K562 (cell line): Measurements from ENCODE around the gene KIT. TPM values are rescaled to one million over a fixed set of nuclear protein-coding genes. Genes with fewer than 3 reads are reported as not detected.

Source experiments
- ETS2 ChIP-seq: IDR thresholded peaks from 2 replicates; pipeline ENCODE4 v1.6.1; 2016; ENCODE audit warnings: borderline replicate concordance, missing genetic modification characterization, mild to moderate bottlenecking, moderate library complexity, missing compliant biosample characterization; ENCODE audit not compliant: poor library complexity, severe bottlenecking
- FOXA3 ChIP-seq, 2 experiments: fragments of 450-650 bp in 1 of 2; sonication (generic) in 1 of 2; formaldehyde crosslinking; IDR thresholded peaks in 1 of 2; conservative IDR thresholded peaks in 1 of 2; 2 replicates each; pipeline versions ENCODE4 v1.4.0 to v1.8.0; 2020 to 2022; ENCODE audit warnings: mild to moderate bottlenecking in 2 of 2, missing genetic modification reagents in 1 of 2
- HNRNPK ChIP-seq: fragments of 200-400 bp; formaldehyde crosslinking; IDR thresholded peaks from one replicate; pipeline ENCODE4 v1.6.1; 2018; ENCODE audit warnings: mild to moderate bottlenecking, low read depth, low read length; ENCODE audit not compliant: poor library complexity, severe bottlenecking
- KDM1A ChIP-seq, 2 experiments: fragments of 450-650 bp; IDR thresholded peaks; 2 replicates each; pipeline ENCODE4 v1.6.1; 2016; ENCODE audit warnings: mild to moderate bottlenecking in 2 of 2
- LEF1 ChIP-seq: fragments of 450-650 bp; IDR thresholded peaks from 2 replicates; pipeline ENCODE4 v1.6.1; 2016; ENCODE audit warnings: mild to moderate bottlenecking
- NCOR1 ChIP-seq: fragments of 450-650 bp; IDR thresholded peaks from 2 replicates; pipeline ENCODE4 v1.6.1; 2016; ENCODE audit warnings: mild to moderate bottlenecking, moderate library complexity
- NR1H2 ChIP-seq: sonication (generic); formaldehyde crosslinking; IDR thresholded peaks from 2 replicates; pipeline ENCODE4 v1.4.0; 2020; ENCODE audit warnings: mild to moderate bottlenecking, missing genetic modification reagents
- NR3C1 ChIP-seq: sonication (generic); formaldehyde crosslinking; IDR thresholded peaks from 2 replicates; pipeline ENCODE4 v1.8.1; 2022; ENCODE audit warnings: missing genetic modification reagents
- RB1 ChIP-seq: fragments of 450-650 bp; IDR thresholded peaks from 2 replicates; pipeline ENCODE4 v1.6.1; 2017; ENCODE audit warnings: low read depth, mild to moderate bottlenecking
- SMAD2 ChIP-seq: fragments of 150-350 bp; IDR thresholded peaks from 2 replicates; pipeline ENCODE4 v1.6.1; 2014; ENCODE audit warnings: low read depth, mild to moderate bottlenecking, low read length
- ZFP1 ChIP-seq: fragments of 450-650 bp; formaldehyde crosslinking; IDR thresholded peaks from 2 replicates; pipeline ENCODE4 v1.4.0; 2020; ENCODE audit warnings: mild to moderate bottlenecking, mixed read lengths
- ZNF311 ChIP-seq: fragments of 250-450 bp; sonication (Bioruptor Pico); IDR thresholded peaks from 2 replicates; pipeline ENCODE4 v1.4.0; 2020; ENCODE audit warnings: mild to moderate bottlenecking, moderate library complexity
- ZNF316 ChIP-seq: fragments of 450-650 bp; IDR thresholded peaks from 2 replicates; pipeline ENCODE4 v1.6.1; 2016
- polyA plus RNA-seq, 8 experiments: library from polyadenylated mRNA; depleted of rRNA in 4 of 8; stranded (reverse) in 5 of 8; unstranded in 3 of 8; fragments of >200 nt; fragmentation: Nextera tagmentation in 2 of 8; fragmentation: Illumina TruSeq in 1 of 8; extraction: Ambion mirVana in 2 of 8; extraction: Trizol in 1 of 8; gene quantifications; 2 replicates each; pipeline versions ENCODE4 v1.2.1 to v1.2.3, GENCODE V29; 2011 to 2014; ENCODE audit warnings: inconsistent platforms in 1 of 8, missing spikeins in 1 of 8
- total RNA-seq, 7 experiments: library from RNA; depleted of rRNA in 6 of 7; stranded (reverse); fragments of >200 nt in 6 of 7; fragmentation: Illumina TruSeq in 2 of 7; extraction: Trizol in 2 of 7; gene quantifications; 2 replicates each; pipeline versions ENCODE4 v1.2.1 to v1.2.3, GENCODE V29; 2011 to 2021; ENCODE audit warnings: low replicate concordance in 1 of 7
- TF ChIP-seq, protein P1 (sequence below): fragments of 450-650 bp; IDR thresholded peaks from 2 replicates; pipeline ENCODE4 v1.6.1; 2018; ENCODE audit not compliant: partially characterized antibody
- TF ChIP-seq, protein P2 (sequence below): fragments of 150-350 bp; IDR thresholded peaks from 2 replicates; pipeline ENCODE4 v1.6.1; 2014; ENCODE audit warnings: low read depth, mild to moderate bottlenecking, low read length, borderline replicate concordance
- TF ChIP-seq, protein P3 (sequence below): fragments of 450-650 bp; IDR thresholded peaks from 2 replicates; pipeline ENCODE4 v1.6.1; 2017; ENCODE audit warnings: antibody characterized with exemption, mild to moderate bottlenecking
- TF ChIP-seq, protein P4 (sequence below): fragments of 200-800 bp; sonication (Bioruptor generic); IDR thresholded peaks from 2 replicates; pipeline ENCODE4 v1.6.1; 2017; ENCODE audit warnings: missing genetic modification characterization, missing compliant biosample characterization

The KIT gene
- total and polyA plus RNA-seq, 9 of the 15 experiments (the other 6 are each of a cell fraction or from before 2014, with no cell fraction given) = 0.27 to 5.6 (median 0.57) TPM

DNA sequence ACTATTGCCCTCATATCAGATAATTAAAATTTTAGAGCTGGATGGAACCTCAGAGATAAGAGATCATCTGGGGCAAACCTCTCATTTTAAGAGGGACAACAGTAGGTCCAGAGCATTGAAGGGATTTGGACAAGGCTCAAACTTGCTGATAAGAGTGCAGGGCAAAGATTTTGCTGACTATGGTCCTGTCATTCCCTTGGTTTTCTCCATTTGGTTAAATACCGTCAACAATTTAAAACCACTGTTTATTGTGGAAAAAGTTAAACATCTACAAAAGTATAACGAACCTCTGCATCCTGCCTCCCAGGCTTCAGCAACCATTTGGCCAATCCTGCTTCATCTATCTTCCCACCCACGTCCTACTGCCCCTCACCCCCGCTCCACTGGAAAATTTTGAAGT is 10.7 kb upstream of the KIT start (continued):
- no peak for TF ChIP-seq NR1H2 (CRISPR knock-in tag)
- no peak for TF ChIP-seq HNRNPK
- TF ChIP-seq, protein P1, sequence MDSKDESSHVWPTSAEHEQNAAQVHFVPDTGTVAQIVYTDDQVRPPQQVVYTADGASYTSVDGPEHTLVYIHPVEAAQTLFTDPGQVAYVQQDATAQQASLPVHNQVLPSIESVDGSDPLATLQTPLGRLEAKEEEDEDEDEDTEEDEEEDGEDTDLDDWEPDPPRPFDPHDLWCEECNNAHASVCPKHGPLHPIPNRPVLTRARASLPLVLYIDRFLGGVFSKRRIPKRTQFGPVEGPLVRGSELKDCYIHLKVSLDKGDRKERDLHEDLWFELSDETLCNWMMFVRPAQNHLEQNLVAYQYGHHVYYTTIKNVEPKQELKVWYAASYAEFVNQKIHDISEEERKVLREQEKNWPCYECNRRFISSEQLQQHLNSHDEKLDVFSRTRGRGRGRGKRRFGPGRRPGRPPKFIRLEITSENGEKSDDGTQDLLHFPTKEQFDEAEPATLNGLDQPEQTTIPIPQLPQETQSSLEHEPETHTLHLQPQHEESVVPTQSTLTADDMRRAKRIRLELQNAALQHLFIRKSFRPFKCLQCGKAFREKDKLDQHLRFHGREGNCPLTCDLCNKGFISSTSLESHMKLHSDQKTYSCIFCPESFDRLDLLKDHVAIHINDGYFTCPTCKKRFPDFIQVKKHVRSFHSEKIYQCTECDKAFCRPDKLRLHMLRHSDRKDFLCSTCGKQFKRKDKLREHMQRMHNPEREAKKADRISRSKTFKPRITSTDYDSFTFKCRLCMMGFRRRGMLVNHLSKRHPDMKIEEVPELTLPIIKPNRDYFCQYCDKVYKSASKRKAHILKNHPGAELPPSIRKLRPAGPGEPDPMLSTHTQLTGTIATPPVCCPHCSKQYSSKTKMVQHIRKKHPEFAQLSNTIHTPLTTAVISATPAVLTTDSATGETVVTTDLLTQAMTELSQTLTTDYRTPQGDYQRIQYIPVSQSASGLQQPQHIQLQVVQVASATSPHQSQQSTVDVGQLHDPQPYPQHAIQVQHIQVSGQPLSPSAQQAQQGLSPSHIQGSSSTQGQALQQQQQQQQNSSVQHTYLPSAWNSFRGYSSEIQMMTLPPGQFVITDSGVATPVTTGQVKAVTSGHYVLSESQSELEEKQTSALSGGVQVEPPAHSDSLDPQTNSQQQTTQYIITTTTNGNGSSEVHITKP = no peak
- no peak for TF ChIP-seq ETS2
- peak; percentile 7 to 24; a peak in 1 of 4 replicates for TF ChIP-seq KDM1A (IDR thresholded peaks at IDR 0.05)
- no peak for TF ChIP-seq LEF1
- TF ChIP-seq RB1 = no peak
- TF ChIP-seq ZNF316 = peak; percentile 38
- TF ChIP-seq, protein P2, sequence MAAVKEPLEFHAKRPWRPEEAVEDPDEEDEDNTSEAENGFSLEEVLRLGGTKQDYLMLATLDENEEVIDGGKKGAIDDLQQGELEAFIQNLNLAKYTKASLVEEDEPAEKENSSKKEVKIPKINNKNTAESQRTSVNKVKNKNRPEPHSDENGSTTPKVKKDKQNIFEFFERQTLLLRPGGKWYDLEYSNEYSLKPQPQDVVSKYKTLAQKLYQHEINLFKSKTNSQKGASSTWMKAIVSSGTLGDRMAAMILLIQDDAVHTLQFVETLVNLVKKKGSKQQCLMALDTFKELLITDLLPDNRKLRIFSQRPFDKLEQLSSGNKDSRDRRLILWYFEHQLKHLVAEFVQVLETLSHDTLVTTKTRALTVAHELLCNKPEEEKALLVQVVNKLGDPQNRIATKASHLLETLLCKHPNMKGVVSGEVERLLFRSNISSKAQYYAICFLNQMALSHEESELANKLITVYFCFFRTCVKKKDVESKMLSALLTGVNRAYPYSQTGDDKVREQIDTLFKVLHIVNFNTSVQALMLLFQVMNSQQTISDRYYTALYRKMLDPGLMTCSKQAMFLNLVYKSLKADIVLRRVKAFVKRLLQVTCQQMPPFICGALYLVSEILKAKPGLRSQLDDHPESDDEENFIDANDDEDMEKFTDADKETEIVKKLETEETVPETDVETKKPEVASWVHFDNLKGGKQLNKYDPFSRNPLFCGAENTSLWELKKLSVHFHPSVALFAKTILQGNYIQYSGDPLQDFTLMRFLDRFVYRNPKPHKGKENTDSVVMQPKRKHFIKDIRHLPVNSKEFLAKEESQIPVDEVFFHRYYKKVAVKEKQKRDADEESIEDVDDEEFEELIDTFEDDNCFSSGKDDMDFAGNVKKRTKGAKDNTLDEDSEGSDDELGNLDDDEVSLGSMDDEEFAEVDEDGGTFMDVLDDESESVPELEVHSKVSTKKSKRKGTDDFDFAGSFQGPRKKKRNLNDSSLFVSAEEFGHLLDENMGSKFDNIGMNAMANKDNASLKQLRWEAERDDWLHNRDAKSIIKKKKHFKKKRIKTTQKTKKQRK = no peak
- no peak for TF ChIP-seq SMAD2
- TF ChIP-seq NCOR1 = no peak
- TF ChIP-seq NR3C1 (CRISPR knock-in tag) = no peak
- no peak for TF ChIP-seq ZFP1 (CRISPR knock-in tag)
- TF ChIP-seq, protein P3, sequence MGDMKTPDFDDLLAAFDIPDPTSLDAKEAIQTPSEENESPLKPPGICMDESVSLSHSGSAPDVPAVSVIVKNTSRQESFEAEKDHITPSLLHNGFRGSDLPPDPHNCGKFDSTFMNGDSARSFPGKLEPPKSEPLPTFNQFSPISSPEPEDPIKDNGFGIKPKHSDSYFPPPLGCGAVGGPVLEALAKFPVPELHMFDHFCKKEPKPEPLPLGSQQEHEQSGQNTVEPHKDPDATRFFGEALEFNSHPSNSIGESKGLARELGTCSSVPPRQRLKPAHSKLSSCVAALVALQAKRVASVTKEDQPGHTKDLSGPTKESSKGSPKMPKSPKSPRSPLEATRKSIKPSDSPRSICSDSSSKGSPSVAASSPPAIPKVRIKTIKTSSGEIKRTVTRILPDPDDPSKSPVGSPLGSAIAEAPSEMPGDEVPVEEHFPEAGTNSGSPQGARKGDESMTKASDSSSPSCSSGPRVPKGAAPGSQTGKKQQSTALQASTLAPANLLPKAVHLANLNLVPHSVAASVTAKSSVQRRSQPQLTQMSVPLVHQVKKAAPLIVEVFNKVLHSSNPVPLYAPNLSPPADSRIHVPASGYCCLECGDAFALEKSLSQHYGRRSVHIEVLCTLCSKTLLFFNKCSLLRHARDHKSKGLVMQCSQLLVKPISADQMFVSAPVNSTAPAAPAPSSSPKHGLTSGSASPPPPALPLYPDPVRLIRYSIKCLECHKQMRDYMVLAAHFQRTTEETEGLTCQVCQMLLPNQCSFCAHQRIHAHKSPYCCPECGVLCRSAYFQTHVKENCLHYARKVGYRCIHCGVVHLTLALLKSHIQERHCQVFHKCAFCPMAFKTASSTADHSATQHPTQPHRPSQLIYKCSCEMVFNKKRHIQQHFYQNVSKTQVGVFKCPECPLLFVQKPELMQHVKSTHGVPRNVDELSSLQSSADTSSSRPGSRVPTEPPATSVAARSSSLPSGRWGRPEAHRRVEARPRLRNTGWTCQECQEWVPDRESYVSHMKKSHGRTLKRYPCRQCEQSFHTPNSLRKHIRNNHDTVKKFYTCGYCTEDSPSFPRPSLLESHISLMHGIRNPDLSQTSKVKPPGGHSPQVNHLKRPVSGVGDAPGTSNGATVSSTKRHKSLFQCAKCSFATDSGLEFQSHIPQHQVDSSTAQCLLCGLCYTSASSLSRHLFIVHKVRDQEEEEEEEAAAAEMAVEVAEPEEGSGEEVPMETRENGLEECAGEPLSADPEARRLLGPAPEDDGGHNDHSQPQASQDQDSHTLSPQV = no peak
- TF ChIP-seq, protein P4, sequence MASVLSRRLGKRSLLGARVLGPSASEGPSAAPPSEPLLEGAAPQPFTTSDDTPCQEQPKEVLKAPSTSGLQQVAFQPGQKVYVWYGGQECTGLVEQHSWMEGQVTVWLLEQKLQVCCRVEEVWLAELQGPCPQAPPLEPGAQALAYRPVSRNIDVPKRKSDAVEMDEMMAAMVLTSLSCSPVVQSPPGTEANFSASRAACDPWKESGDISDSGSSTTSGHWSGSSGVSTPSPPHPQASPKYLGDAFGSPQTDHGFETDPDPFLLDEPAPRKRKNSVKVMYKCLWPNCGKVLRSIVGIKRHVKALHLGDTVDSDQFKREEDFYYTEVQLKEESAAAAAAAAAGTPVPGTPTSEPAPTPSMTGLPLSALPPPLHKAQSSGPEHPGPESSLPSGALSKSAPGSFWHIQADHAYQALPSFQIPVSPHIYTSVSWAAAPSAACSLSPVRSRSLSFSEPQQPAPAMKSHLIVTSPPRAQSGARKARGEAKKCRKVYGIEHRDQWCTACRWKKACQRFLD (CRISPR knock-in tag) = no peak
- TF ChIP-seq FOXA3 (CRISPR knock-in tag; conservative IDR thresholded peaks at IDR 0.05 in 1 of 2, IDR thresholded peaks at IDR 0.05 in 1 of 2) = no peak
- TF ChIP-seq ZNF311 (CRISPR knock-in tag) = no peak
